ENCODE results near the gene TBC1D8B.

Gene TBC1D8B

GRCh38 chrX:106905064-106905708, 102.7 kb downstream of the TBC1D8B start:
- no peak for DNase-seq (ENCODE audit: low read depth)
- no peak overlapping the region for H3K4me3 ChIP-seq (ENCODE audit: low read length)
- TF ChIP-seq, protein P1, sequence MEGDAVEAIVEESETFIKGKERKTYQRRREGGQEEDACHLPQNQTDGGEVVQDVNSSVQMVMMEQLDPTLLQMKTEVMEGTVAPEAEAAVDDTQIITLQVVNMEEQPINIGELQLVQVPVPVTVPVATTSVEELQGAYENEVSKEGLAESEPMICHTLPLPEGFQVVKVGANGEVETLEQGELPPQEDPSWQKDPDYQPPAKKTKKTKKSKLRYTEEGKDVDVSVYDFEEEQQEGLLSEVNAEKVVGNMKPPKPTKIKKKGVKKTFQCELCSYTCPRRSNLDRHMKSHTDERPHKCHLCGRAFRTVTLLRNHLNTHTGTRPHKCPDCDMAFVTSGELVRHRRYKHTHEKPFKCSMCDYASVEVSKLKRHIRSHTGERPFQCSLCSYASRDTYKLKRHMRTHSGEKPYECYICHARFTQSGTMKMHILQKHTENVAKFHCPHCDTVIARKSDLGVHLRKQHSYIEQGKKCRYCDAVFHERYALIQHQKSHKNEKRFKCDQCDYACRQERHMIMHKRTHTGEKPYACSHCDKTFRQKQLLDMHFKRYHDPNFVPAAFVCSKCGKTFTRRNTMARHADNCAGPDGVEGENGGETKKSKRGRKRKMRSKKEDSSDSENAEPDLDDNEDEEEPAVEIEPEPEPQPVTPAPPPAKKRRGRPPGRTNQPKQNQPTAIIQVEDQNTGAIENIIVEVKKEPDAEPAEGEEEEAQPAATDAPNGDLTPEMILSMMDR (conservative IDR thresholded peaks at IDR 0.05; ENCODE audit: low read depth, low read length): no peak

DNA sequence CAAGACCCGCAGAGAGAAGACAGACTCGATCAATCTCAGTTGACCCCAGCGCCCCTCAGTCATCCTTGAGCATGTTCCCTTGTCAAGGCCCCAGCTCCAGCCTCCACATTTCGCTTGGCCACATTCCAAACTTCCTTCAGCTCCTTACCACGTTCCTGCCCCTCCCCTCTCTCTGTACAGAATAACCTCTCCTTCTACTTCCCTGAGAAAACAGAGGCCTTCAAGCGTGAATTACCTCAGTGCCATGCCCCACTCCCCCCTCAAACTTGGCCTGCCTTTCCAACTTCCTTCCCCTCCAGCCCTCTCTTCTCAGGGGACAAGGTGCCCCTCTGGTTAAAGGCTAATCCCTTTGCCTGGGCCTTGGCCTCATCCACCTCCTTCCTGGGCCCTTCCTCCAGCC, 103.9 kb downstream of the TBC1D8B start:
- DNase-seq (ENCODE audit: low read depth): no peak
- TF ChIP-seq, protein P1 (conservative IDR thresholded peaks at IDR 0.05; ENCODE audit: low read depth, low read length): no peak
- no peak overlapping the region for H3K4me3 ChIP-seq (ENCODE audit: low read length)

GRCh38 chrX:106912864-106913263, 110.4 kb downstream of the TBC1D8B start:
- TF ChIP-seq, protein P1 (conservative IDR thresholded peaks at IDR 0.05; ENCODE audit: low read depth, low read length): no peak
- no peak for DNase-seq (ENCODE audit: low read depth)
- no peak overlapping the region for H3K4me3 ChIP-seq (ENCODE audit: low read length)

GRCh38 chrX:106917830-106918500, 115.5 kb downstream of the TBC1D8B start:
- H3K4me3 ChIP-seq (ENCODE audit: low read length): no peak overlapping the region
- peak; percentile 68 for DNase-seq (ENCODE audit: low read depth)
- TF ChIP-seq, protein P1 (conservative IDR thresholded peaks at IDR 0.05; ENCODE audit: low read depth, low read length): no peak

GRCh38 chrX:106919932-106920452, 117.5 kb downstream of the TBC1D8B start, which contains the start of gene CLDN2:
TSS of gene CLDN2 (plus strand) at chrX:106920402. CDS start at chrX:106928229, 7,827 bp downstream.
- TF ChIP-seq, protein P1 (conservative IDR thresholded peaks at IDR 0.05; ENCODE audit: low read depth, low read length): no peak
- no peak within 1 kb of the TSS for H3K4me3 ChIP-seq (ENCODE audit: low read length)
- no peak for DNase-seq (ENCODE audit: low read depth)

DNA sequence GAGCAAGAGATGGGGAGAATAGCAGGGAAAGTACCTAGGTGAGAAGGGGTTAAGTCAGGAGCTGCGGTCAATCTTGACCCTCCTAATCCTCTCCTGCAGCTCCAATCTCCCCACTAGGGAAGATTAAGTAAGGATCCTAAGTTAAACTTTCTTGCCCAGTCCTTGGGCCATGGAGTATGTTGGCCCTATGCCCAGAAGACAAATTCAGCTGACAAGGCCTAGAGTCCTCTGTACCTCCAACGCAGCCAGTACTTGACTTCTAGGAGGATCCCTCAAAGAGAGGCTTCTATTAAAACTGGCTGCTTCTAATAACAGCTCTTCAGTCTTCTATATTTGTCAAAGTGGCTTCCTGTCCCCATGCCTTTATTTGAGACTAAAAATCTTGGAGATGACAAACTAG, 119.2 kb downstream of the TBC1D8B start:
- no peak for DNase-seq (ENCODE audit: low read depth)
- TF ChIP-seq, protein P1 (conservative IDR thresholded peaks at IDR 0.05; ENCODE audit: low read depth, low read length): no peak
- no peak overlapping the region for H3K4me3 ChIP-seq (ENCODE audit: low read length)
